Measurements from ENCODE around the gene MACROD2.
A peak's percentile ranks its signal among the peaks of the same experiment; 100 is the strongest.

MACROD2 gene

GRCh38 chr20:15201602-15202001 is 1206.3 kb downstream of the MACROD2 start:
- DNase-seq: no peak

- no peak for DNase-seq
Observed at GRCh38 chr20:15204234-15204633, 1208.9 kb downstream of the MACROD2 start.

GRCh38 chr20:15205028-15205427 is 1209.7 kb downstream of the MACROD2 start:
- no peak for DNase-seq

DNA sequence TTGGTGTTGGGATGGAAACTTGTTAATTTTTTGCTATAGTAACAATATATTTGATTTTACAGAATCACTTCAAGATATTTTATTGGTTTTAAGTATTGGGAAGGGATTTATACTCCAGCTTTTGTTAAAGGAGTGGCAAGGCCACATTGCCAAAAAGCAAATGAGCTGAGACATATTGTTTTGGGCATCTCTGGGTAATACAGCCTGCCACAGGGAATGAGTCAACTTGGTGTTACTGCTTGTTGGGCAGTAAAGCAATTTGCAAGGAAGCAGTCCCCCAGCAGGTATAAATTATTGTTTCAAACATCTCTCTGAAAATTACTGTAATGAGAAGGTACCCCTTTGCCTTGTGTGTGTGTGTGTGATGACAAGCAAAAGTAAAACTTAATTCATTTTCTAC is 1210.4 kb downstream of the MACROD2 start:
- no peak for DNase-seq

DNA sequence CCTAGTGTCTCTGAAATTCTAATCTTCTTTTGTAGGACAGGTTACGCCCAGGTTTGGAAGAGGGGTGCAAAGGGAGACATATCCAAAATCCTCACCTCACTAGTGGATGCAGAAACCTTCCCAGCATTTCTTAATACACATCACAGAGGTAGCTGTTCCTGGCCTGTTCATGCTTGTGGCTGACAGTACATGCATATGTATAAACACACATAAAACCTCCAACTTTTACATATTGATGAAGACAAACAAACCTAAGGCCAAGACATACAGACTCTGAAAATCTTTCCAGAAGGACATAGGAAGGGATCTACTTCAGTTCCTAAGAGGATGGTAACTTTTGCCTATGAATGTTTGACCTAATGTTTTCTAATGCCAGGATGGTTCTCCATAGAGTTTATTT is 1214.2 kb downstream of the MACROD2 start:
- DNase-seq: no peak

DNA sequence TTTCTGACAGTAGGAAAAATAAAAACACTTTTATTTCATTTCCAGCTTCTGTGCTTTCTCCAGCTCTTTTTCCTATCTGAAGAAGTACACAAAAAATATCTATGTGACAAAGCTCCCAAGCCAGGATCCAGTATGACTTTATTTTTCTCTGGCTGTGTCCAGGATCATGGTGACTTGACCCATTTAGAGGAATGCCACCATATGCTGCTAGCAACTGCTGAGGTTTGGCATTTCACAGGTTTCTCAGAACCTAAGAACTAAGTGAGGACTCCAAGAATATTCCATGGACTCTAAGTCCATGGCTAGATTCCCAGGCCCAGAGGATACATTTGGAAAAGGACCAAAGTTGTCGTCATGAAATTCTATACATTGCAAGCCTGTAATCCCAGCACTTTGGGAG is 1218.7 kb downstream of the MACROD2 start:
- DNase-seq: no peak

DNA sequence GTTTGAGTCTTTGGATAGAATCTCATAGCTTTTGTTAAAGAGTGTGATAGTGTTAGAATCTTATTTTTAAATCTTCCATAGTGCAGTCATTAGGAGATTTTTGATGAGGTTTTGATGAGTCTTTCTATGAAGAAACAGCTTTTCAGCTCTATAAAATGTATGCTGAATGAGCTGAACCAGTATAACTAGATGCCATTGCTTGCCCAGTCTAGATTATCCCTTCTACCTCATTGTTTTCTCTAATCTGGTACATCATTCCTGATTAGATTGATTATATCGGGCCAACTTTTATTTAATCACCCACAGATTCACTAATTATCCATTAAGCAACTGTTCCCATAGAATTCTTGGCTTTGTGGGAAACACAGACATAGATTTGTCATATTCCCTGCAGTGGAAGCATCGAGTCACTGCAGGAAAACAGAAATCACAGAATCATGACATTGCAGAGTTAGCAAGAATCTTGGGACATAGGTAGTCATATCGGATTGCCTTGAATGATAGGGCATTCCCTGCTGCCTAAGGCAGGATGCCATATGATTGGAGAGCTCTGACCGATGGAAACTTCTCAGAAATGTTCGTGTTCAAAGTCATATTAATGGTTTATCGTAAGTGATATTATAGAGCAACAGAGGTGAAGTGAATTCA is 1224.8 kb downstream of the MACROD2 start:
- no peak for DNase-seq

- no peak for DNase-seq
Observed at GRCh38 chr20:15220778-15221565, 1225.7 kb downstream of the MACROD2 start.

DNA sequence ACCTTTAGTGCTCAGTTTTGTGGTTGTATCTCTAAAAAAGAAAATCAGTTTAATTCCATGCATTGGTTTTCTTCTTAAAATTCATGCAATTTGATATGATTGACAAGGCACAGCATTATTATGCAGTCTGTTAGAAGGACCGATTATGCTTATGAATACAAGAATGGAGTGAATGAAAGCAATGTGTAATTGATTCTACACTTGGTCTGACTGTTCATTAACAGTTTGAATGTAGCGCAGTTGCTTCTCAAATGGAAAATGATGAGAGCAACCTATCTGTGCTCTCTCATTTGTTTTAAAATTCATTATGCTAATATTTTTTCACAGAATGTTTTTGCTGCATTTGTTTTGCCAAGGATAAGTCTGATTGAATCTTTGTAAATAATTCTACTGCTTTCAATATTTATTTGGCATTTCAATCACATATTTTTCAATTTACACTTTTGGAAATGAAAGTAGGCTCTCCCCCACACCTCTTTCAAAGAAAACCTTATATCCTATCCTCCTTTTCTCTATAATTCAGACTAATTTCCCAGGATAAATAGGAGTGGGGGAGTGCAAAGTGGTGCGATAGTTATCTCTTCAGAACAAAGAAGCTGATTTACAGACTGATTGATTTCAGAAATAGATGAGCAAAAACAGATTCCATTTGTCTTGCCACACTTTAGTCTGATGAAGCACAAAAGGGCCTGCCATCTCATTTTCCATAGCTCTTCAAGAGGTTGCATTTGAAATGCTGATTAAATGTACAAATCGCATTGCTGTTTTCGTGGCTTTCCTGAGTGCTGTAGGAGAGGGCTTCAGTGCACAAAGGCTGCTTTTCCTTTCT is 1227.4 kb downstream of the MACROD2 start:
- DNase-seq: no peak

- no peak for DNase-seq
Observed at GRCh38 chr20:15224199-15224598, 1228.9 kb downstream of the MACROD2 start.

GRCh38 chr20:15227102-15227501 is 1231.8 kb downstream of the MACROD2 start:
- no peak for DNase-seq

- DNase-seq: no peak
Observed at GRCh38 chr20:15232243-15232642, 1236.9 kb downstream of the MACROD2 start.

DNA sequence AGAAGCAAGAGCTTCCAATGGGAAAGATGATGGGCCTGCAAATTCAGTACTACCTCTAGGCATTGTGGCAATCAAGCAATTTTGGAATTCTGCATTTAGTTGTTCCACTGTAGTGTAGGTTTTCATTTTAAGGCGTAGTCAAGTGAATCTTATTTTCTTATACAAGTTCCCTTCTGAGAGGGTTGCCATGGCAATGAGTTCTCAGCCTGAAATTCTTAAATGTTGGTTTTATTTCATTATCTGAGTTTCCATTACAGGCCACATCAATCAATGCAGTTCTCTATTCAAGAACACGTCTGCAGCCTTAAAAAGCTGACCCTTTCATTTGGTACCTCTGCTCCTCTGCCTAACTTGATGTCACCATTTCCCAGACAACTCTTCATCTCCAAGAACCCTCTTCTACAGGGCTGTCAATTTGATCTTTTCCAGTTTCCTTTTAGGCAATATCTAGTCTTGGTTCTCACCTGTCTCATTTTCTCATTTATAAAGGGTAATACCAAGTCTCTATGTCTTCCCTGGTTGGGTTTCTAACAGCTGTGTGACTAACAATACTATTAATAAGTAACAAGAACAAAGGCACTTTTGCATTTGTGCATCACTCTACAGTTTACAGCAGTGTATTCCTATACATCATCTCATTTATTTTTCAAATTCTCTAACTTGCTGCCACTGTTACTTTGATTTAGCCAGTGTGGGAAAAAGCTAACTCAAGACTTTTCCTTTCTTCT is 1240.3 kb downstream of the MACROD2 start:
- no peak for DNase-seq

GRCh38 chr20:15236812-15237211 is 1241.5 kb downstream of the MACROD2 start:
- DNase-seq: peak; percentile 13 to 22

DNA sequence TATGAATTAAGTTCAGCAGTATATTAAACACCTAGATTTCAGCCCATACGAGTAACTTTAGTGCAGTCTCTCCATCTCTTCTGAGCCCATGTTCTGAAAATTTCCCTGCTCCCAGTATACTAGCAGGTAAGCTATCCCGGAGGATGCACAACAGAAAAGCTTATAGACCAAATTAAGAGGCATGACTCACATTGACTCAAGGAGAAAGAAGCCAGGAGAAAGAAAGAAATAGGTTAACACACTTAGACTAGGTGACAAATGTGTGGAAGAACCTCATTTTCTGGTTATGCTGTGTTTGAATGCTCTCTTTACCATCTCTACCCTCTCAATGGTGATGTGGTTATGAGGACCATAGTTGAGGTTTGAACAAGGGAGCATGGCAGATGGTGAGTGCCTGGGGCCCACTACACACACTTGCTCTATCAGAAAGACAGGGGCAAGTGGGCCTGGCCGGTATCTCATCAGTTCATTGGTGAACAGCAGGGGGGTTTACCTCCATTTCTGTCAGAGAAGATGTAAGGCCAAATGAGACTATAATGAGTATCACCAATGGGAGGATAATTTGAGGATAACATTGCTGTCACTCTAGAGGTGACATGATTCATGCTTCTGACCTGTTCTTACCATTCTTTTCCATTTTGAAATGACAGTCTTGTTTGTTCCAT is 1244.4 kb downstream of the MACROD2 start:
- DNase-seq: no peak

DNA sequence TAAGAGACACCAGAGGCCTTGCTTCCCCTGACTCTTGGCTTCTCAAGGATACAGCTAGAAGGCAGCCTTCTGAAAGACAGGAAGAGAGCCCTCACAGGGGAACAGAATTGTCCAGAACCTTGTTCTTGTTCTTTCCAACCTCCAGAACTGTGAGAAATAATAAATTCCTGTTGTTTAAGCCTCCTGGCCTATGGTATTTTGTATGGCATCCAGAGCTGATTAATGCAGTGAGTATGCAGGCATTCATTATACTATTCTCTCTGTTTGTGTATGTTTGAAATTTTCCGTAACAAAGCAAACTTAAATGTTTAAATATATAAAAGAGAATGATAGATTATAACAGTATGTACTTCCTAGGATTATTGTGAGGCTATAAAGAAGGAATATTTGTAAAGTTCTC is 1245.5 kb downstream of the MACROD2 start:
- no peak for DNase-seq

- no peak for DNase-seq
Observed at GRCh38 chr20:15241681-15242080, 1246.4 kb downstream of the MACROD2 start.

GRCh38 chr20:15242773-15243172 is 1247.5 kb downstream of the MACROD2 start:
- DNase-seq: no peak

GRCh38 chr20:15245896-15246295 is 1250.6 kb downstream of the MACROD2 start:
- no peak for DNase-seq

GRCh38 chr20:15248618-15249395 is 1253.5 kb downstream of the MACROD2 start:
- no peak for DNase-seq

- no peak for DNase-seq
Observed at GRCh38 chr20:15251171-15251570, 1255.9 kb downstream of the MACROD2 start.

- DNase-seq: no peak
Observed at GRCh38 chr20:15252304-15252703, 1257.0 kb downstream of the MACROD2 start.
